ENCODE measurements around the gene SLC27A2.
A peak's percentile ranks its signal among the peaks of the same experiment; 100 is the strongest.
"Not testable (repeated sequence)": the region's sequence is repeated elsewhere in the genome, so short reads cannot be mapped to it uniquely, and the experiment has no call there.

SLC27A2 gene

DNA sequence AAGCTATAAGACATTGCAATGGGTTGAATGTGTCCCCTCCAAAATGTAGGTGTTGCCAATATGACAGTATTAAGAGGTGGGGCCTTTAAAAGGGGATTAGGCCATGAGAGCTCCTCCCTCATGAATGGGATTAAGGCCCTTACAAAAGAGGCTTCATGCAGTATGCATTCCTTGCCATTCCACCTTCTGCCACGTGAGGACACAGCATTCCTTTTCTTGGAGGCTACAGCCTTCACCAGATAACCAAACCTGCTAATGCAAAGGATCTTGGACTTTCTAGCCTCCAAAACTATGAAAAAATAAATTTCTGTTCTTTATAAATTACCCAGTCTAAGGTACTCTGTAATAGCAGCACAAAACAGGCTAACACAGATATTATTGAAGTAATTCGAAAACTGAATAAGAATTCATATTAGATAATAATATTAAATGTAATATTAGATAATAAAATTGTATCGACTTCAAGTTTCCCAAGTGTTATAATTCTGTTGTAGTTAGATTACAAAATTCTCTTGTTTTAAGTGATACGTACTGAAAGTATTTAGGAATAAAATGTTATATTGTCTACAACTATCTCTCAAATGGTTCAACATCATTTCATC is 33.5 kb upstream of the SLC27A2 start:
- peak; percentile 85 for DNase-seq (ENCODE audit: low read depth)
- no peak overlapping the region for H3K4me3 ChIP-seq (ENCODE audit: low read length)
- TF ChIP-seq, protein P1, sequence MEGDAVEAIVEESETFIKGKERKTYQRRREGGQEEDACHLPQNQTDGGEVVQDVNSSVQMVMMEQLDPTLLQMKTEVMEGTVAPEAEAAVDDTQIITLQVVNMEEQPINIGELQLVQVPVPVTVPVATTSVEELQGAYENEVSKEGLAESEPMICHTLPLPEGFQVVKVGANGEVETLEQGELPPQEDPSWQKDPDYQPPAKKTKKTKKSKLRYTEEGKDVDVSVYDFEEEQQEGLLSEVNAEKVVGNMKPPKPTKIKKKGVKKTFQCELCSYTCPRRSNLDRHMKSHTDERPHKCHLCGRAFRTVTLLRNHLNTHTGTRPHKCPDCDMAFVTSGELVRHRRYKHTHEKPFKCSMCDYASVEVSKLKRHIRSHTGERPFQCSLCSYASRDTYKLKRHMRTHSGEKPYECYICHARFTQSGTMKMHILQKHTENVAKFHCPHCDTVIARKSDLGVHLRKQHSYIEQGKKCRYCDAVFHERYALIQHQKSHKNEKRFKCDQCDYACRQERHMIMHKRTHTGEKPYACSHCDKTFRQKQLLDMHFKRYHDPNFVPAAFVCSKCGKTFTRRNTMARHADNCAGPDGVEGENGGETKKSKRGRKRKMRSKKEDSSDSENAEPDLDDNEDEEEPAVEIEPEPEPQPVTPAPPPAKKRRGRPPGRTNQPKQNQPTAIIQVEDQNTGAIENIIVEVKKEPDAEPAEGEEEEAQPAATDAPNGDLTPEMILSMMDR (conservative IDR thresholded peaks at IDR 0.05; ENCODE audit: low read depth, low read length), result peak; percentile 86

GRCh38 chr15:50149090-50149489 is 32.9 kb upstream of the SLC27A2 start:
- TF ChIP-seq, protein P1 (conservative IDR thresholded peaks at IDR 0.05; ENCODE audit: low read depth, low read length), result no peak
- DNase-seq (ENCODE audit: low read depth), result no peak
- H3K4me3 ChIP-seq (ENCODE audit: low read length), result no peak overlapping the region

- DNase-seq (ENCODE audit: low read depth), result no peak
- H3K4me3 ChIP-seq (ENCODE audit: low read length), result no peak overlapping the region
- TF ChIP-seq, protein P1 (conservative IDR thresholded peaks at IDR 0.05; ENCODE audit: low read depth, low read length), result no peak
Observed at GRCh38 chr15:50150349-50150748, 31.6 kb upstream of the SLC27A2 start.

GRCh38 chr15:50150851-50151250 is 31.1 kb upstream of the SLC27A2 start:
- DNase-seq (ENCODE audit: low read depth), result no peak
- H3K4me3 ChIP-seq (ENCODE audit: low read length), result no peak overlapping the region
- TF ChIP-seq, protein P1 (conservative IDR thresholded peaks at IDR 0.05; ENCODE audit: low read depth, low read length), result no peak

- DNase-seq (ENCODE audit: low read depth), result no peak
- TF ChIP-seq, protein P1 (conservative IDR thresholded peaks at IDR 0.05; ENCODE audit: low read depth, low read length), result no peak
- H3K4me3 ChIP-seq (ENCODE audit: low read length), result no peak overlapping the region
Observed at GRCh38 chr15:50151476-50151875, 30.5 kb upstream of the SLC27A2 start.

DNA sequence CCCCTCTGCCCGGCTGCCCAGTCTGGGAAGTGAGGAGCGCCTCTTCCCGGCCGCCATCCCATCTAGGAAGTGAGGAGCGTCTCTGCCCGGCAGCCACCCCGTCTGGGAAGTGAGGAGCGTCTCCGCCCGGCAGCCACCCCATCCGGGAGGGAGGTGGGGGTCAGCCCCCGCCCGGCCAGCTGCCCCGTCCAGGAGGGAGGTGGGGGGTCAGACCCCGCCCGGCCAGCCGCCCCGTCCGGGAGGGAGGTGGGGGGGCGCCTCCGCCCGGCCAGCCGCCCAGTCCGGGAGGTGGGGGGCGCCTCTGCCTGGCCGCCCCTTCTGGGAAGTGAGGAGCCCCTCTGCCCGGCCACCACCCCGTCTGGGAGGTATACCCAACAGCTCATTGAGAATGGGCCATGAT is 23.8 kb upstream of the SLC27A2 start:
- DNase-seq (ENCODE audit: low read depth); H3K4me3 ChIP-seq (ENCODE audit: low read length): not testable (repeated sequence)

DNA sequence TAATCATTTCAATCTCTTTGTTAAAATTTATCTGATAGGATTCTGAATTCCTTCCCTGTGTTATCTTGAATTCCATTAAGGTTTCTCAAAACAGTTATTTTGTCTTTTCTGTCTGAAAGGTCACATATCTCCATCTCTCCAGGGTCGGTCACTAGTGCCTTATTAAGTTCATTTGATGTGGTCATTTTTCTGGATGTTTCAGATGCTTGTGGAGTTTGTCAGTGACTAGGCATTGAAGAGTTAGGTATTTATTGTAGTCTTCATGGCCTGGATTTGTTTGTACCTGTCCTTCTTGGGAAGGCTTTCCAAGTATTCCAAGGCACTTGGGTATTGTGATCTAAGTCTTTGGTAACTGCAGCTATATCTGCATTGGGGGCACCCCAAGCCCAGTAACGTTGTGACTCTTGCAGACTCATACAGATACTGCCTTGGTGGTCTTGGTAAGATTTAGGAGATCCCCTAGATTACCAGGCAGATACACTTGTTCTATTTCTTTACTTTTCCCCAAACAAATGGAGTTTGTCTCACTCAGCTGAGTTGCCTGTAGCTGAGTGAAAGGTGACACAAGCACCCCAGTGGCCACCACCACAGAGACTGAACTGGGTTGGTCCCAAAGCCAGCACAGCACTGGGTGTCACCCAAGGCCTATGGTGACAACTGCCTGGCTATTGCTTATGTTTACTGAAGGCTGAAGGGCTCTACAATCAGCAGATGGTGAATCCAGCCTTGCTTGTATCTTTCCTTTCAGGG is 18.9 kb upstream of the SLC27A2 start:
- DNase-seq (ENCODE audit: low read depth), result peak; percentile 48
- no peak overlapping the region for H3K4me3 ChIP-seq (ENCODE audit: low read length)
- TF ChIP-seq, protein P1 (conservative IDR thresholded peaks at IDR 0.05; ENCODE audit: low read depth, low read length), result no peak

Data from retinal pigment epithelial cell (primary cell).